ENCODE results near the gene LRRC73.

The LRRC73 gene

GRCh38 chr6:43478008-43478372 lies 32.2 kb downstream of the LRRC73 start:
- no peak for FAIRE-seq
- no peak for DNase-seq (ENCODE audit: insufficient read length, low spot score)
- no peak for TF ChIP-seq CTCF (IDR thresholded peaks at IDR 0.05; ENCODE audit: insufficient read depth, missing control alignments)

- FAIRE-seq (no peak), DNase-seq (ENCODE audit: insufficient read length, low spot score) (peak; percentile 88)
- no peak for TF ChIP-seq CTCF (IDR thresholded peaks at IDR 0.05; ENCODE audit: insufficient read depth, missing control alignments)
Measured at GRCh38 chr6:43477235-43478007, 32.7 kb downstream of the LRRC73 start, which contains the start of gene TJAP1. TJAP1 (plus strand) TSS chr6:43477570; CDS start chr6:43499002, 21,432 bp downstream.

- TF ChIP-seq CTCF (IDR thresholded peaks at IDR 0.05; ENCODE audit: insufficient read depth, missing control alignments) = no peak
- FAIRE-seq (no peak), DNase-seq (ENCODE audit: insufficient read length, low spot score) (no peak)
Measured at GRCh38 chr6:43476746-43477145, 33.4 kb downstream of the LRRC73 start.

GRCh38 chr6:43475516-43475915 lies 34.6 kb downstream of the LRRC73 start:
- no peak for TF ChIP-seq CTCF (IDR thresholded peaks at IDR 0.05; ENCODE audit: insufficient read depth, missing control alignments)
- no peak for DNase-seq (ENCODE audit: insufficient read length, low spot score)
- FAIRE-seq = no peak

GRCh38 chr6:43472515-43472914 lies 37.6 kb downstream of the LRRC73 start:
- TF ChIP-seq CTCF (IDR thresholded peaks at IDR 0.05; ENCODE audit: insufficient read depth, missing control alignments) = no peak
- no peak for DNase-seq (ENCODE audit: insufficient read length, low spot score)
- FAIRE-seq = no peak

- TF ChIP-seq CTCF (IDR thresholded peaks at IDR 0.05; ENCODE audit: insufficient read depth, missing control alignments) = no peak
- no peak for FAIRE-seq
- DNase-seq (ENCODE audit: insufficient read length, low spot score) = no peak
Measured at GRCh38 chr6:43471399-43471798, 38.7 kb downstream of the LRRC73 start.

- no peak for TF ChIP-seq CTCF (IDR thresholded peaks at IDR 0.05; ENCODE audit: insufficient read depth, missing control alignments)
- no peak for FAIRE-seq
- no peak for DNase-seq (ENCODE audit: insufficient read length, low spot score)
Measured at GRCh38 chr6:43469947-43470346, 40.2 kb downstream of the LRRC73 start.

Measured in D721Med (cell line).